ENCODE measurements around the gene CACNA1I. TPM values are rescaled to one million over a fixed set of nuclear protein-coding genes. Genes with fewer than 3 reads are reported as not detected.
A peak's percentile ranks its signal among the peaks of the same experiment; 100 is the strongest.

Gene CACNA1I
- total RNA-seq, 1 donor from 2014 or later, result 0.32 TPM

GRCh38 chr22:39700565-39700964, 130.0 kb downstream of the CACNA1I start:
- H3K4me1 ChIP-seq, result no peaks in the 10 kb centered on the region
- no peak for TF ChIP-seq CTCF (IDR thresholded peaks at IDR 0.05)
- intact Hi-C loops (cut with DNase I), result no loop called here
- DNase-seq, result no peak
- no peak overlapping the region for H3K4me3 ChIP-seq
- no peaks in the 10 kb centered on the region for H3K36me3 ChIP-seq
- H3K27me3 ChIP-seq, result peaks cover 11% of the 10 kb centered on the region
- no peak overlapping the region for H3K27ac ChIP-seq
- no peak for ATAC-seq
- no peaks in the 10 kb centered on the region for H3K9me3 ChIP-seq

DNA sequence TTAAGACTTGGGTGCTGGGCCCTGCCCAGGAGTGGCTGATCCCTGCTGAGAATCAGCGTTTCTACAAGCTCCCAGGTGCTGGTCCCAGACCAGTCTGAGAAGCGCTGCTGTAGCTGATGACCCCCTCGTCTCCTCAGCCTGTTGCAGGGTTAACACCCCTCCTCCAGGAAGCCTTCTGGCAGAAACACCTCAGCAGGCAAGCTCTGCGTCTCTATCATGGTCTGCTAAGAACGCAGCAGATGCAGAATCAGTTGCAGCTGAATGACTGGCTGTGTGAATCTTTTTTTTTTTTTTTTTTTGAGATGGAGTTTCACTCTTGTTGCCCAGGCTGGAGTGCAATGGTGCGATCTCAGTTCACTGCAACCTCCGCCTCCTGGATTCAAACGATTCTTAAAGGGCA, 132.5 kb downstream of the CACNA1I start:
- peaks cover 7% of the 10 kb centered on the region for H3K27me3 ChIP-seq
- H3K27ac ChIP-seq, result no peak overlapping the region
- TF ChIP-seq CTCF (IDR thresholded peaks at IDR 0.05), result no peak
- ATAC-seq (no peak), DNase-seq (no peak)
- H3K9me3 ChIP-seq, result no peaks in the 10 kb centered on the region
- intact Hi-C loops (cut with DNase I), result no loop called here
- no peaks in the 10 kb centered on the region for H3K4me1 ChIP-seq
- no peaks in the 10 kb centered on the region for H3K36me3 ChIP-seq
- no peak overlapping the region for H3K4me3 ChIP-seq

DNA sequence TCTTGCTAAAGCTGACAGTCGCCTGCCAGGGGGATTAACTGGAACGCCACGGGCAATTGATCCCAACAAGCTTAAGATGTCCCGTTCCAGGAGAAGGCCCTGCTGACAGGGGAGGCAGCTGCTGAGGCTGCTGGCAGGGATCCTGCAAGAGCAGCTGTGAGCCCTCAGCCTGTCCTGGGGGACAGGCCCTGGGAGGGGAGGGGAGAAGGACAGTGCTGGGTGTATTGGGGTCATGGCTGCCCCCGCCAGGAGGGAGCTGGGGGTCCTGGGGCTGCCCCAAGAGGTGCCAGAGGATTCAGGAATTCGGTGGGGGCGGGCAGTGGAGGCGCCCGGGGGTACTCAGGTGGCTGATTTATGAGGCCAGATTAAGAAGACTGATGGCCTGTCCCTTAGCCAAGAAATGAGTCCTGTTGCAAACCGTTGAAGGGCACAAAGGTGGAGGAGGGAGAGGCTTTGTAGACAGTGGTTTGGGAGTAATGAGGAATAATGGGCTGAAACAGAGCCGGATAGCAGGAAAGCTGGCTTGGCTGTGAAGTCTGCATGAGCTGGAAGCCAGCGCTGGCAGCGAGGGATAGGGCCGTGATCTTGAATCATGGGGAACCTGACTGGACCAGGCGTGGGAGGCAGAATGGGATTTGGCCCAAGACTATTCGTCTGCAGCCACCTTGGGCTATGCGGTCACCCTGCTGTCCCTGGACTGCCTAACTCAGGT, 133.5 kb downstream of the CACNA1I start:
- ATAC-seq, result peak; percentile 8

DNA sequence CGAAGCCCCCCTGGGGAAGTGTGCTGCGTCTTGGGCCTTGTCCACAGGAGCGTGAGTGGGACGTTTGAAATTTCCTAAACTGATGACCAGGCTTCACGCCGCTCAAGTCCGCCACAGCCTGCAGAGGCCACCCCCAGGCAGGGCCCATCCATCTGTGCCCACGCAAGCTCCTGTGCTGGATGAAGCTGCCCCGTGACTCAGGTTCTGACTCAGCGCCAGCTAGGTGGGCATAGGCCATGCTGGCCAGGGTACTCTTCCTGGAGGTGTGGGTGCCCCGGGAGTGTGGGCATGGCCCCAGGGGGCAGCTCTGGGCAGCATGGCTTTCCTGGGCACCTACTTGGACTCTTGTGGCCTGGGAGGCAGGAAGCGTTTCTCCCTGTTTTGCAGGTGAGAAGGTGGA, 134.8 kb downstream of the CACNA1I start:
- ATAC-seq, result no peak
- Histone ChIP-seq H3K9me3 (no peaks in the 10 kb centered on the region), H3K27ac (no peak overlapping the region), H3K36me3 (no peaks in the 10 kb centered on the region), H3K4me3 (no peak overlapping the region), H3K4me1 (no peaks in the 10 kb centered on the region), H3K27me3 (peaks cover 1% of the 10 kb centered on the region)
- intact Hi-C loops (cut with DNase I), result no loop called here
- no peak for TF ChIP-seq CTCF (IDR thresholded peaks at IDR 0.05)
- DNase-seq, result no peak

More for the DNA sequence above, 133.5 kb downstream of the CACNA1I start:
- H3K27me3 ChIP-seq, result peaks cover 7% of the 10 kb centered on the region
- H3K36me3 ChIP-seq, result no peaks in the 10 kb centered on the region
- no peak for TF ChIP-seq CTCF (IDR thresholded peaks at IDR 0.05)
- H3K27ac ChIP-seq, result no peak overlapping the region
- no peaks in the 10 kb centered on the region for H3K4me1 ChIP-seq
- intact Hi-C loops (cut with DNase I), result no loop called here
- no peak for DNase-seq
- H3K4me3 ChIP-seq, result no peak overlapping the region
- H3K9me3 ChIP-seq, result no peaks in the 10 kb centered on the region

DNA sequence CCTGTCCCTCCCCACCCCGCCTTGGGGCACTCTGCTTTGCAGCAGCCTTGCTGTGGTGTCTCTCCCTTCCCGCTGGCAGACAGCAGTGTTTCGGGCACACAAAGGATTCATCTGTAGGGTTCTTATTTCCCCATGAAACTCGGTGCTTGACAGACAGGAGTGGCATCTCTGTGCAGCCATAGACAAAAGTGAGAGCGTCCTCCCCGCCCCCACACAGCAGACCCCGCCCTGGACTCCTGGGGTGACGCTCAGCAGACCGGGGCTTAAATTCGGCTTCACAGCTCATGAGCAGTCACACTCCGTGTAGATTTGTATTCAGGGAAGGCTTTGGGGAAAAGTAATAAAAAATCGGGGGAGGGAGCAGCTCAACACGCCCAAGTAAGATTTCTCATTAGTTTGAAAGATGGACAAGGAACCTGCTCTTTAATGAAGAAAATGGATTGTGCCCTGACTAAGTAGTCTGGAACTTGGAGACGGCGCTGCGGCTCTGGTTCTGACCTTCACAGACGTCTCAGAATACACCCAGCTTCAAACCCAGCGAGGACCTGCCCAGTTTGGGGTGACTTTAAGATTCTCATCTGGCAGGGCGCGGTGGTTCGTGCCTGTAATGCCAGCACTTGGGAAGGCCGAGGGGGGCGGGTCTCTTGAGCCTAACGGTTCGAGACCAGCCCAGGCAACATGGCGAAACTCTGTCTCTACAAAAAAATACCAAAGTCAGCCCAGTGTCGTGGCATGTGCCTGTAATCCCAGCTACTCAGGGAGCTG, 136.0 kb downstream of the CACNA1I start:
- no peaks in the 10 kb centered on the region for H3K27me3 ChIP-seq
- no peak overlapping the region for H3K27ac ChIP-seq
- no peak for TF ChIP-seq CTCF (IDR thresholded peaks at IDR 0.05)
- DNase-seq (no peak), ATAC-seq (no peak)
- no peaks in the 10 kb centered on the region for H3K36me3 ChIP-seq
- no peaks in the 10 kb centered on the region for H3K4me1 ChIP-seq
- intact Hi-C loops (cut with DNase I), result no loop called here
- H3K4me3 ChIP-seq, result no peak overlapping the region
- no peaks in the 10 kb centered on the region for H3K9me3 ChIP-seq
